ENCODE data around the gene FBXO33. TPM values are rescaled to one million over a fixed set of nuclear protein-coding genes. Genes with fewer than 3 reads are reported as not detected.

The FBXO33 gene
- total and polyA plus RNA-seq, 2 of the 8 experiments (the other 6 are each of a cell fraction or from before 2014, with no cell fraction given), result 4.7 to 11.5 TPM

- POLR2A ChIA-PET (ENCODE audit: partially characterized antibody), result no interaction called here
- TF ChIP-seq EP300 (IDR thresholded peaks at IDR 0.05; ENCODE audit: borderline replicate concordance in 1 of 2, low read depth in 2 of 2, low read length in 2 of 2), result no peak
- TF ChIP-seq SAP30 (IDR thresholded peaks at IDR 0.05; ENCODE audit: insufficient read depth, insufficient replicate concordance, low read length), result no peak
- TF ChIP-seq E2F6 (IDR thresholded peaks at IDR 0.05), result no peak
- no peak for TF ChIP-seq JUN (IDR thresholded peaks at IDR 0.05; ENCODE audit: low read depth, low read length)
- no peak for TF ChIP-seq GABPA (IDR thresholded peaks at IDR 0.05; ENCODE audit: borderline replicate concordance, insufficient read depth, low read length)
- TF ChIP-seq SIX5 (IDR thresholded peaks at IDR 0.05; ENCODE audit: low read depth, low read length), result no peak
- TF ChIP-seq TCF12 (IDR thresholded peaks at IDR 0.05; ENCODE audit: low read depth, low read length), result no peak
- TF ChIP-seq CTCF (IDR thresholded peaks at IDR 0.05; ENCODE audit: control extremely low read depth in 1 of 3, insufficient read depth in 1 of 3, low read depth in 1 of 3, low read length in 3 of 3), result no peak
- no peak for TF ChIP-seq ASH2L (IDR thresholded peaks at IDR 0.05; ENCODE audit: low read length)
- TF ChIP-seq ZNF274 (IDR thresholded peaks at IDR 0.05; ENCODE audit: borderline replicate concordance, extremely low read depth, low read length), result no peak
- no peak for TF ChIP-seq RNF2 (IDR thresholded peaks at IDR 0.05; ENCODE audit: borderline replicate concordance, low read depth, low read length, missing control alignments, poor library complexity, severe bottlenecking)
Measured at GRCh38 chr14:39351708-39352107, 80.5 kb downstream of the FBXO33 start.

More at GRCh38 chr14:39351708-39352107, 80.5 kb downstream of the FBXO33 start:
- Histone ChIP-seq H2BK120ac (replicated peaks; ENCODE audit: low read depth, low read length) (no peak overlapping the region), H4K91ac (replicated peaks; ENCODE audit: insufficient read length, low read length) (no peak overlapping the region), H2BK20ac (ENCODE audit: low read length) (no peak overlapping the region), H3K23me2 (ENCODE audit: low read depth, low read length) (no peaks in the 10 kb centered on the region), H3K79me1 (ENCODE audit: low read depth, low read length) (no peaks in the 10 kb centered on the region), H3K4ac (replicated peaks; ENCODE audit: insufficient read length, low read depth, low read length) (no peak overlapping the region), H2BK5ac (ENCODE audit: low read depth, low read length) (no peak overlapping the region), H3K23ac (ENCODE audit: insufficient read length) (no peak overlapping the region), H3K27me3 (replicated peaks in 1 of 4; ENCODE audit: control insufficient read depth in 3 of 4, extremely low read depth in 1 of 4, insufficient read depth in 3 of 4, low read length in 3 of 4) (no peaks in the 10 kb centered on the region), H4K5ac (ENCODE audit: insufficient read length, low read depth, low read length) (no peak overlapping the region), H2BK12ac (ENCODE audit: low read depth, low read length) (no peak overlapping the region), H4K8ac (ENCODE audit: extremely low read depth, insufficient read depth, low read length) (no peak overlapping the region), H3K9me3 (ENCODE audit: insufficient read depth in 2 of 2, low read depth in 1 of 2, low read length in 1 of 2) (no peaks in the 10 kb centered on the region), H2BK15ac (ENCODE audit: low read length) (no peak overlapping the region), H3K56ac (replicated peaks; ENCODE audit: insufficient read length, low read depth, low read length) (no peak overlapping the region), H3K14ac (ENCODE audit: insufficient read length) (no peak overlapping the region), H4K20me1 (replicated peaks in 1 of 2; ENCODE audit: control insufficient read depth in 1 of 2, insufficient read depth in 2 of 2, low read length in 2 of 2) (no peaks in the 10 kb centered on the region), H3K4me1 (replicated peaks in 1 of 4; ENCODE audit: control insufficient read depth in 3 of 4, insufficient read depth in 4 of 4, low read length in 3 of 4) (no peaks in the 10 kb centered on the region), H3K4me3 (ENCODE audit: extremely low read depth in 1 of 4, insufficient read depth in 2 of 4, low read depth in 3 of 4, low read length in 4 of 4) (no peak overlapping the region), H3K36me3 (ENCODE audit: control insufficient read depth in 2 of 4, insufficient read depth in 4 of 4, low read length in 3 of 4) (no peaks in the 10 kb centered on the region; a peak in 1 of 8 replicates), H2AFZ (ENCODE audit: low read length) (no peak overlapping the region), H3K4me2 (ENCODE audit: insufficient read depth in 1 of 2, low read depth in 2 of 2, low read length in 2 of 2) (no peak overlapping the region), H3K27ac (ENCODE audit: low read depth, low read length) (no peak overlapping the region), H3K9ac (replicated peaks in 1 of 4; ENCODE audit: extremely low read depth in 1 of 4, low read depth in 3 of 4, low read length in 3 of 4) (no peak overlapping the region), H2AK5ac (ENCODE audit: low read depth, low read length) (no peak overlapping the region), H3K79me2 (ENCODE audit: control insufficient read depth in 1 of 2, insufficient read depth in 2 of 2, low read length in 2 of 2) (no peaks in the 10 kb centered on the region), H3K18ac (ENCODE audit: extremely low read depth, low read length) (no peak overlapping the region)
- FAIRE-seq (no peak), DNase-seq (ENCODE audit: low read depth in 1 of 2, low spot score in 2 of 2) (no peak)
- WGBS, 2 experiments (ENCODE audit: extremely low coverage in 1 of 2, insufficient coverage in 1 of 2, insufficient read length in 1 of 2, insufficient replicate concordance in 2 of 2, low coverage in 1 of 2, low lambda C conversion rate in 2 of 2, missing lambda C conversion rate in 1 of 2), result 85% methylated on average over 9 of the region's 9 CpGs; no CpG with 5 or more reads in 1 of the 2 experiments
- CTCF ChIA-PET (ENCODE audit: partially characterized antibody), result no interaction called here

All from H1 (cell line).